Tibial nerve (tissue), 4 donors: Measurements from ENCODE around the gene GCNT3. TPM values are rescaled to one million over a fixed set of nuclear protein-coding genes. Genes with fewer than 3 reads are reported as not detected.

Experiments used
- DNase-seq, 2 donors: peaks; one replicate each; pipeline ENCODE4 v3.0.0-alpha.2; 2019; ENCODE audit warnings: low spot score in 2 of 2
- H3K27ac ChIP-seq, 4 donors: fragments of 200-600 bp; sonication (generic) in 3 of 4; one replicate each; pipeline ENCODE4 v1.5.1; 2017 to 2019; ENCODE audit warnings: mild to moderate bottlenecking in 1 of 4
- H3K27me3 ChIP-seq, 2 donors: fragments of 200-600 bp; sonication (generic) in 1 of 2; one replicate each; pipeline versions ENCODE4 v1.5.1 to v1.6.0; 2017 to 2019
- H3K36me3 ChIP-seq, 3 donors: fragments of 200-600 bp; sonication (generic); one replicate each; pipeline ENCODE4 v1.5.1; 2018 to 2019
- H3K4me1 ChIP-seq, 4 donors: fragments of 200-600 bp; sonication (generic) in 3 of 4; one replicate each; pipeline ENCODE4 v1.5.1; 2017 to 2019
- H3K4me3 ChIP-seq, 4 donors: fragments of 200-600 bp; sonication (generic) in 3 of 4; one replicate each; pipeline ENCODE4 v1.5.1; 2017 to 2019; ENCODE audit warnings: mild to moderate bottlenecking in 1 of 4, moderate library complexity in 1 of 4
- H3K9me3 ChIP-seq, 4 donors: fragments of 200-600 bp; sonication (generic) in 3 of 4; one replicate each; pipeline ENCODE4 v1.5.1; 2017 to 2019
- EP300 ChIP-seq, 2 donors: sonication (generic); formaldehyde crosslinking; IDR thresholded peaks; one replicate each; pipeline ENCODE4 v1.6.1; 2017; ENCODE audit warnings: antibody characterized with exemption in 2 of 2, mild to moderate bottlenecking in 1 of 2
- POLR2A ChIP-seq, 2 donors: fragments of 450-650 bp; IDR thresholded peaks; one replicate each; pipeline ENCODE4 v1.6.1; 2017; ENCODE audit warnings: antibody characterized with exemption in 2 of 2, mild to moderate bottlenecking in 2 of 2, moderate library complexity in 2 of 2
- WGBS, 2 donors: methylation state at CpG; one replicate each; pipeline ENCODE4 v1.1.5; 2018; 5-methylcytosine and 5-hydroxymethylcytosine counted together
- total RNA-seq, 4 donors: library from RNA; depleted of rRNA; stranded (reverse); fragments of >200 nt; gene quantifications; one replicate each; pipeline ENCODE4 v1.1.0, GENCODE V29; 2016
- TF ChIP-seq, protein P1 (sequence below), 5 experiments: fragments of 200-600 bp in 3 of 5; fragments of 450-650 bp in 2 of 5; sonication (generic) in 3 of 5; IDR thresholded peaks; one replicate each; pipeline ENCODE4 v1.5.1; 2016 to 2019; ENCODE audit warnings: antibody characterized with exemption in 5 of 5, mild to moderate bottlenecking in 3 of 5, moderate library complexity in 2 of 5

GCNT3 gene
- total RNA-seq, 4 donors from 2014 or later, result not detected

DNA sequence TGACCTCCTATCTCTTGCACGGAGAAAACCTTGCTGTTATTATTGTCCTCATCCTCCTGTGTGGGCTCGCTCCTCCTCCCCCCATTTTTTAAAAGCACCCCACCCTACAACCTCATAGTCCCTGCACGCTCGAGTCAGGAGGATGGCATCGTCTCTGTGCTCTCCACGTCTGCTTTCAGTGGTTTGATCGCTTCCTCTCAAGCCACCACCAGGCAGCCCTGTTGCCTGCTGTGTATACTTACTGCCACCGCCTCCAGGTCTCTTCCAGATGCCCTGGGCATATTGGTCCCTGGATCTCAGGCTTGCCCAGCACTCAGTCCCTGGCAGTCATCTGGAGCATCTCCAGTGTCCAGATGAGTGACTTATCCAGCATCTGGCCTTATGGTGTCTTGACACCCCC is 42.1 kb upstream of the GCNT3 start:
- Histone ChIP-seq H3K36me3 (no peaks in the 10 kb centered on the region), H3K9me3 (peaks cover 0 to 17% (median 0%) of the 10 kb centered on the region in 4 donors), H3K27ac (peak overlapping the region in 1 of 4 donors; percentile 2), H3K4me1 (no peaks in the 10 kb centered on the region), H3K4me3 (no peak overlapping the region), H3K27me3 (no peaks in the 10 kb centered on the region)
- 84 to 87% methylated on average over 8 of the region's 8 CpGs for WGBS, 2 donors
- TF ChIP-seq, protein P1, sequence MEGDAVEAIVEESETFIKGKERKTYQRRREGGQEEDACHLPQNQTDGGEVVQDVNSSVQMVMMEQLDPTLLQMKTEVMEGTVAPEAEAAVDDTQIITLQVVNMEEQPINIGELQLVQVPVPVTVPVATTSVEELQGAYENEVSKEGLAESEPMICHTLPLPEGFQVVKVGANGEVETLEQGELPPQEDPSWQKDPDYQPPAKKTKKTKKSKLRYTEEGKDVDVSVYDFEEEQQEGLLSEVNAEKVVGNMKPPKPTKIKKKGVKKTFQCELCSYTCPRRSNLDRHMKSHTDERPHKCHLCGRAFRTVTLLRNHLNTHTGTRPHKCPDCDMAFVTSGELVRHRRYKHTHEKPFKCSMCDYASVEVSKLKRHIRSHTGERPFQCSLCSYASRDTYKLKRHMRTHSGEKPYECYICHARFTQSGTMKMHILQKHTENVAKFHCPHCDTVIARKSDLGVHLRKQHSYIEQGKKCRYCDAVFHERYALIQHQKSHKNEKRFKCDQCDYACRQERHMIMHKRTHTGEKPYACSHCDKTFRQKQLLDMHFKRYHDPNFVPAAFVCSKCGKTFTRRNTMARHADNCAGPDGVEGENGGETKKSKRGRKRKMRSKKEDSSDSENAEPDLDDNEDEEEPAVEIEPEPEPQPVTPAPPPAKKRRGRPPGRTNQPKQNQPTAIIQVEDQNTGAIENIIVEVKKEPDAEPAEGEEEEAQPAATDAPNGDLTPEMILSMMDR (IDR thresholded peaks at IDR 0.05), result no peak
- no peak for TF ChIP-seq POLR2A (IDR thresholded peaks at IDR 0.05)
- TF ChIP-seq EP300 (IDR thresholded peaks at IDR 0.05), result no peak
- DNase-seq, result no peak

DNA sequence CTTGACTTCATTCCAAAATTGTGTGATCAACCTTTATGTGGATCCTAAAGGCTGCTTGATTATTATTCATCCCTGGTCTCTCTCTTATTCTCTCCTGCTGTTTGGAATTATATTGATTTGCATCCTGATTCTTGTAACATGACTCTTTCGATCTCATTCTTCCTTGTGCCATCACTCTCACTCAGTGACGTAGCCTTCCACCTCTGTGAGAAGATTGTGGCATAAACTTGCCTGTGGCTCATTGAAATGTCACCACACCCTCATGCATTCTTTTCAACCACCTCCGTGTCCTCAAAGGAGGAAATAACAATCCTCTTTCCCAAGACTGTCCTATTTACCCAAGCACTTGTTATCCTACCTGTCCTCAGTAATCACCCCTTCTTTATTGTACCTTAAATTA is 41.3 kb upstream of the GCNT3 start:
- DNase-seq, result no peak
- no peak overlapping the region for H3K4me3 ChIP-seq

DNA sequence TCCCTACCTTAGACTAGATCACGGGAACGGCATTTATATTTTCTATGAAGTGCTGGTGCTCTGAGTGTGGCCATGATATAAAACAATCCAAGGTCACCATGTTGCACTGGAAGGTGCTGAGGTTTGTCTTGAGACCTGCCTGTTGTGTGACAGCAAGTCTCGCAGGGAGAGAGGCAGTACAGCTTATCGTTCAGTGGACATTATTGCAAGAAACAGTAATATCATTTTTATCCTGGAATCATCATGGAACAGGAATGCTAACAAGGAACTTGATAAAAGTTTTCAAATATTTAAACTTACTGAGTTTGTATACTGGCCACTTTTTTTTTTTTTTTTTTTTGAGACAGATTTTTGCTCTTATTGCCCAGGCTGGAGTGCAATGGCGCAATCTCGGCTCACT is 40.0 kb upstream of the GCNT3 start:
- TF ChIP-seq EP300 (IDR thresholded peaks at IDR 0.05) (no peak), POLR2A (IDR thresholded peaks at IDR 0.05) (no peak)
- TF ChIP-seq, protein P1 (IDR thresholded peaks at IDR 0.05), result no peak
- H3K27ac ChIP-seq, result no peak overlapping the region
- no peaks in the 10 kb centered on the region for H3K4me1 ChIP-seq
- no peaks in the 10 kb centered on the region for H3K36me3 ChIP-seq
- no peak for DNase-seq
- H3K9me3 ChIP-seq, result no peaks in the 10 kb centered on the region
- H3K27me3 ChIP-seq, result no peaks in the 10 kb centered on the region
- H3K4me3 ChIP-seq, result no peak overlapping the region
- WGBS, 2 donors, result 93% methylated on average over 6 of the region's 6 CpGs

More for the DNA sequence above, 41.3 kb upstream of the GCNT3 start:
- WGBS, 2 donors, result 71 to 74% methylated on average over 3 of the region's 3 CpGs
- Histone ChIP-seq H3K27me3 (no peaks in the 10 kb centered on the region), H3K27ac (peak overlapping the region in 1 of 4 donors; percentile 2), H3K36me3 (no peaks in the 10 kb centered on the region), H3K9me3 (peaks cover 0 to 10% (median 0%) of the 10 kb centered on the region in 4 donors), H3K4me1 (no peaks in the 10 kb centered on the region)
- no peak for TF ChIP-seq EP300 (IDR thresholded peaks at IDR 0.05)
- TF ChIP-seq, protein P1 (IDR thresholded peaks at IDR 0.05), result no peak
- no peak for TF ChIP-seq POLR2A (IDR thresholded peaks at IDR 0.05)

DNA sequence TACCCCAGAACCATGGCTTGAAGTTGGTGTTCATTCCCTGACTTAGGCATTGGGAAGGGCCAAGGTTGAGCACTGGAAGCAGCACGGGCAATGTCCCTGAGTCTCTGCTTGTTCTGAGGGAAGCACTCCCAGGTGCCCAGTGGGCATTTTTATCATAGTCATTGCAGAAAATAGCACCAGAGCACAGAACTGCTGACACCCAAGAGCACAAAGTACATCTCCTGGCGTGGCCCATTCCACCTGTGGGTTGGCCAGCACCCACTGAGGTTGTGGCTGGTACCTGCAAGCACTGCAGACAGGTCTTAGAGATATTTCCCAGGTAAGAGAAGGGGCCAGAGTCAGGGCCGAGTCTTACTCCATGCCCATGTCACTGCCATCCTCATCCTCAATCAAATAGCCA is 28.5 kb upstream of the GCNT3 start:
- no peak overlapping the region for H3K4me3 ChIP-seq
- WGBS, 2 donors, result 80 to 89% methylated on average over 3 of the region's 3 CpGs
- no peak overlapping the region for H3K27ac ChIP-seq
- H3K36me3 ChIP-seq, result no peaks in the 10 kb centered on the region
- H3K27me3 ChIP-seq, result no peaks in the 10 kb centered on the region
- no peak for DNase-seq
- H3K9me3 ChIP-seq, result no peaks in the 10 kb centered on the region
- TF ChIP-seq, protein P1 (IDR thresholded peaks at IDR 0.05), result no peak
- TF ChIP-seq POLR2A (IDR thresholded peaks at IDR 0.05) (no peak), EP300 (IDR thresholded peaks at IDR 0.05) (no peak)
- no peaks in the 10 kb centered on the region for H3K4me1 ChIP-seq

DNA sequence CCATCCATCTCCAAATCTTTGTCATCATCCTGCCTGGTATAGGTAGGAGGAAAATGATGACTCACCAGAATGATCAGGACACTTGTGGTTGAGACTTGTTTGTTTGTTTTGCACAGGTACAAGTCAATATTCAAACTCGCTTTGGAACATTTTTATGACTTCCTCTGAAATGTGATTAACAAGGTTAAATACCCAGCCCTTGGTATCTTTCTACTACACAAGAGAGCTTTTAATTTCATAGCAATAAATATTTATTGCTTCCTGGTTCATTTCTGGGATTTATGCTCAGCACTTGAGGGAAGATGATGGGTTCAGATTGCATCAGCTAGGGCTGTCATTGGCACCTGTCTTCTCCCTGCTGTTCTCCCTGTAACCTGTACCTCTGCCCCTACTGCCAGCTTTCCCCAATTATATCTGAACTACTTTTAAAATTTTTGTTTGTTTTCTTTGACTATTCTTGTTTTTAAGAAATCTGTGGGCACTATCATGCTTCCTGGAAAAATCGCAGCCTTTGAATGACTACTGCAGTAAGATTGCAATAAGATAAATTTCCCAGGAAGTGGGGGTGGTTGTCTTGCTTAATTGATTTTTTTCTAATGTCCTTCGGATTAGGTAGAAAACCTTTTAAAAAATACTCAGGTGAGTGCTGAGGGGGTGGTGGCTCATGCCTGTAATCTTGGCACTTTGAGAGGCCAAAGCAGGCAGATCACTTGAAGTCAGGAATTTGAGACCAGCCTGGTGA is 24.3 kb upstream of the GCNT3 start:
- no peak overlapping the region for H3K4me3 ChIP-seq
- no peaks in the 10 kb centered on the region for H3K9me3 ChIP-seq
- no peak for TF ChIP-seq POLR2A (IDR thresholded peaks at IDR 0.05)
- TF ChIP-seq, protein P1 (IDR thresholded peaks at IDR 0.05), result no peak
- no peak for TF ChIP-seq EP300 (IDR thresholded peaks at IDR 0.05)
- H3K27ac ChIP-seq, result no peak overlapping the region
- no peak for DNase-seq
- H3K4me1 ChIP-seq, result no peaks in the 10 kb centered on the region
- 66 to 67% methylated on average over 3 of the region's 3 CpGs for WGBS, 2 donors
- no peaks in the 10 kb centered on the region for H3K27me3 ChIP-seq
- no peaks in the 10 kb centered on the region for H3K36me3 ChIP-seq
